HCT116 (cell line): ENCODE measurements around the gene USP9X.

Experiments used
- CTCF ChIP-seq, 3 experiments: fragments of 200-600 bp in 1 of 3; sonication (generic) in 1 of 3; IDR thresholded peaks in 2 of 3; conservative IDR thresholded peaks in 1 of 3; 2 replicates each; pipeline ENCODE4 v1.5.1; 2012 to 2017; ENCODE audit warnings: low read depth in 2 of 3, low read length in 2 of 3, antibody characterized with exemption in 1 of 3, borderline replicate concordance in 1 of 3, control low read depth in 1 of 3, mild to moderate bottlenecking in 1 of 3, mixed read lengths in 1 of 3, mixed run types in 1 of 3, moderate library complexity in 1 of 3; ENCODE audit not compliant: insufficient read depth in 1 of 3
- EZH2 ChIP-seq: fragments of 200-600 bp; sonication (generic); IDR thresholded peaks from 2 replicates; pipeline ENCODE4 v1.6.1; 2017; ENCODE audit warnings: antibody characterized with exemption, mixed run types
- EZH2phosphoT487 ChIP-seq: fragments of 200-600 bp; IDR thresholded peaks from 2 replicates; pipeline ENCODE4 v1.6.1; 2018; ENCODE audit warnings: antibody characterized with exemption, borderline replicate concordance
- JUND ChIP-seq: IDR thresholded peaks from 2 replicates; pipeline ENCODE4 v1.6.1; 2012
- REST ChIP-seq: IDR thresholded peaks from 2 replicates; pipeline ENCODE4 v1.6.1; 2012; ENCODE audit warnings: low read depth

DNA sequence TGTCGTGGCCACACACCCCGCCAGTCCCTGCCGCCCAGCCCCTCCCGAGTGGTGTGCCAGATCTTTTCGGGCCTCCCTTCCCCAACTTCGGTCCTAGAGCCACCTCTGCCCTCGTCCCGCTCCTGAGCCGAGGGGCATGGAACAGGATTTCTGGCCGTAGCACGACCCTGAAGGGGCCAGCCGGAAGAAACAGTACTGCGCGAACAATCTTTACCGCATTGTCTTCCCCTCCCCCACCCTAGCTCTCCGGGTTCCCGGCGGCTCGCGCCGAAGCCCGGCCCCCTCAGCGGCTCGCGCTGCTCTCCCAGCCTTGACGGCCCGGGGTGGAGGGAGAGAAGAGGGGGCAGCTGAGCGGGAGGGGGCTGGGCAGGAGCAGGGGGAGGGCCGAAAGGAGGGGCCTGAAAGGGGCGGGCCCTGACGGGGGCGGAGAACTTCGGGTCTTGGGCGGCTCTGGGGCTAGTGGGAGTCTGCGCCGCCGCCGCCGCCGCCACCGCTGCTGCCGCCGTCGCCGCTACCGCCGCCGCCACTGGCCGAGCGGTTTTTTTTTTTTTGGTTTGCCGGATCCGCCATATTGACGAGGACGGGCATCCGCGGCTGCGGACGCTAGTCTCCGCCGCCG lies at the start of gene USP9X:
- TF ChIP-seq JUND (no peak), CTCF (IDR thresholded peaks at IDR 0.05 in 2 of 3, conservative IDR thresholded peaks at IDR 0.05 in 1 of 3; ENCODE audit: borderline replicate concordance in 1 of 3, insufficient read depth in 1 of 3, low read depth in 2 of 3, low read length in 2 of 3) (no peak), EZH2 (no peak), REST (no peak), EZH2phosphoT487 (no peak)
